ENCODE results near the gene NEK5. TPM values are rescaled to one million over a fixed set of nuclear protein-coding genes. Genes with fewer than 3 reads are reported as not detected.

NEK5 gene
- polyA plus RNA-seq, 1 experiment: 0.04 TPM

- Histone ChIP-seq H3K27ac (ENCODE audit: low read depth, low read length) (no peak overlapping the region), H3K27me3 (ENCODE audit: control insufficient read depth, insufficient read depth, low read length) (no peaks in the 10 kb centered on the region), H3K4me3 (ENCODE audit: low read depth, low read length) (no peak overlapping the region), H3K9me3 (ENCODE audit: control insufficient read depth, insufficient read depth, low read length) (no peaks in the 10 kb centered on the region)
- no peak for TF ChIP-seq CTCF (IDR thresholded peaks at IDR 0.05; ENCODE audit: low read depth, low read length)
- DNase-seq (ENCODE audit: low read depth, low spot score): no peak
- ChIA-PET POLR2A (no interaction called here), CTCF (interaction anchor here (1.7 kb wide), 1 partner anchor 290 kb away, joined by 6 read pairs; no protein-coding TSS in a partner anchor)
Measured at GRCh38 chr13:52161181-52161646, 32.3 kb upstream of the NEK5 start.

- CTCF ChIA-PET: interaction anchor here (0.6 to 1.7 kb wide), 3 partner anchors 20 to 290 kb away, joined by 3 to 6 read pairs (median 3); no protein-coding TSS in a partner anchor
- H3K27me3 ChIP-seq (ENCODE audit: control insufficient read depth, insufficient read depth, low read length): no peaks in the 10 kb centered on the region
- no peak overlapping the region for H3K27ac ChIP-seq (ENCODE audit: low read depth, low read length)
- DNase-seq (ENCODE audit: low read depth, low spot score): no peak
- no peak overlapping the region for H3K4me3 ChIP-seq (ENCODE audit: low read depth, low read length)
- TF ChIP-seq CTCF (IDR thresholded peaks at IDR 0.05; ENCODE audit: low read depth, low read length): no peak
- POLR2A ChIA-PET: no interaction called here
- no peaks in the 10 kb centered on the region for H3K9me3 ChIP-seq (ENCODE audit: control insufficient read depth, insufficient read depth, low read length)
Measured at GRCh38 chr13:52160506-52160905, 31.6 kb upstream of the NEK5 start.

GRCh38 chr13:52160053-52160452, 31.2 kb upstream of the NEK5 start:
- POLR2A ChIA-PET: interaction anchor here (0.5 to 0.7 kb wide), 3 partner anchors 34 to 715 kb away, joined by 3 to 4 read pairs (median 3); no protein-coding TSS in a partner anchor
- CTCF ChIA-PET: interaction anchor here (0.6 to 1.7 kb wide), 3 partner anchors 21 to 291 kb away, joined by 3 to 6 read pairs (median 3); no protein-coding TSS in a partner anchor

GRCh38 chr13:52159159-52159982, 30.5 kb upstream of the NEK5 start, which contains the start of gene NEK3:
Gene NEK3 (minus strand): TSS chr13:52159597. CDS start chr13:52156191, 3,406 bp downstream.
- TF ChIP-seq CTCF (IDR thresholded peaks at IDR 0.05; ENCODE audit: low read depth, low read length): no peak
- DNase-seq (ENCODE audit: low read depth, low spot score): peak; percentile 10
- ChIA-PET POLR2A (interaction anchor here (0.5 to 0.7 kb wide), 5 partner anchors 19 to 714 kb away, joined by 3 to 4 read pairs (median 3); no protein-coding TSS in a partner anchor), CTCF (interaction anchor here (1.1 to 1.7 kb wide), 2 partner anchors 30 to 291 kb away, joined by 5 to 6 read pairs; partner anchors contain the start of gene NEK5)
- Histone ChIP-seq H3K4me3 (ENCODE audit: low read depth, low read length) (peak within 1 kb of the TSS; percentile 68), H3K27ac (ENCODE audit: low read depth, low read length) (peak within 1 kb of the TSS; percentile 55), H3K9me3 (ENCODE audit: control insufficient read depth, insufficient read depth, low read length) (no peaks in the 10 kb centered on the region), H3K27me3 (ENCODE audit: control insufficient read depth, insufficient read depth, low read length) (no peaks in the 10 kb centered on the region)

More at GRCh38 chr13:52160053-52160452, 31.2 kb upstream of the NEK5 start:
- no peak for DNase-seq (ENCODE audit: low read depth, low spot score)
- no peak overlapping the region for H3K4me3 ChIP-seq (ENCODE audit: low read depth, low read length)
- H3K27ac ChIP-seq (ENCODE audit: low read depth, low read length): no peak overlapping the region
- no peak for TF ChIP-seq CTCF (IDR thresholded peaks at IDR 0.05; ENCODE audit: low read depth, low read length)
- no peaks in the 10 kb centered on the region for H3K9me3 ChIP-seq (ENCODE audit: control insufficient read depth, insufficient read depth, low read length)
- H3K27me3 ChIP-seq (ENCODE audit: control insufficient read depth, insufficient read depth, low read length): no peaks in the 10 kb centered on the region
